Heart right ventricle (tissue), 16 donors: ENCODE data around the gene RBM28. TPM values are rescaled to one million over a fixed set of nuclear protein-coding genes. Genes with fewer than 3 reads are reported as not detected.

Experiments
- ATAC-seq, 8 donors: fragments of 200-7000 bp; cut with Tn5 transposase; one replicate each; pipeline ENCODE4 v1.9.1; 2020; ENCODE audit warnings: mild to moderate bottlenecking in 8 of 8, moderate library complexity in 8 of 8, moderate number of reproducible peaks in 1 of 8
- DNase-seq, 2 donors: peaks; one replicate each; pipeline ENCODE4 v3.0.0-alpha.2; 2020
- H3K27ac ChIP-seq, 10 donors: fragments of 200-600 bp; sonication (generic) in 2 of 10; one replicate each; pipeline versions ENCODE4 v1.5.0 to v1.8.0; 2020 to 2022; ENCODE audit warnings: mild to moderate bottlenecking in 3 of 10
- H3K27me3 ChIP-seq, 7 donors: fragments of 200-600 bp; one replicate each; pipeline ENCODE4 v1.8.0; 2021 to 2022; ENCODE audit warnings: mild to moderate bottlenecking in 2 of 7
- H3K36me3 ChIP-seq, 9 donors: fragments of 200-600 bp; sonication (generic) in 1 of 9; one replicate each; pipeline versions ENCODE4 v1.5.0 to v1.8.0; 2020 to 2022; ENCODE audit warnings: mild to moderate bottlenecking in 2 of 9
- H3K4me1 ChIP-seq, 9 donors: fragments of 200-600 bp; sonication (generic) in 1 of 9; one replicate each; pipeline versions ENCODE4 v1.5.0 to v1.8.0; 2020 to 2022; ENCODE audit warnings: mild to moderate bottlenecking in 4 of 9
- H3K4me3 ChIP-seq, 10 donors: fragments of 200-600 bp; sonication (generic) in 2 of 10; one replicate each; pipeline versions ENCODE4 v1.5.0 to v1.8.0; 2020 to 2022; ENCODE audit warnings: mild to moderate bottlenecking in 7 of 10, moderate library complexity in 2 of 10
- H3K9me3 ChIP-seq, 11 donors: fragments of 200-600 bp in 10 of 11; sonication (generic) in 2 of 11; one replicate each; pipeline versions ENCODE4 v1.5.0 to v1.8.0; 2013 to 2022; ENCODE audit warnings: mild to moderate bottlenecking in 2 of 11, control low read depth in 1 of 11, moderate library complexity in 1 of 11
- WGBS, 2 donors: extraction: QIAGEN DNeasy Blood & Tissue Kit; methylation state at CpG; one replicate each; pipeline ENCODE4 v1.1.7; 2013; ENCODE audit warnings: inconsistent platforms in 1 of 2; 5-methylcytosine and 5-hydroxymethylcytosine counted together
- intact Hi-C, 10 donors: fragments of 100-400 bp; cut with DNase I; formaldehyde crosslinking; loops; one replicate each; pipeline versions ENCODE4 v1.11.1 to v1.14.2; 2022
- polyA plus RNA-seq, 2 donors: library from polyadenylated mRNA; stranded (reverse); fragments of 200-250 nt; gene quantifications; one replicate each; pipeline ENCODE4 v1.2.3, GENCODE V29; 2013
- total RNA-seq, 10 donors: library from RNA; stranded (reverse); fragmentation: NEBNext Ultra II Directional in 3 of 10; extraction: Animal tissue kit (Norgen Biotek cat#: 25700) in 3 of 10; gene quantifications; one replicate each; pipeline versions ENCODE4 v1.2.1 to v1.2.4, GENCODE V29; 2021 to 2023
- TF ChIP-seq, protein P1 (sequence below), 9 donors: fragments of 200-600 bp; sonication (generic) in 2 of 9; IDR thresholded peaks; one replicate each; pipeline versions ENCODE4 v1.5.0 to v1.8.0; 2021 to 2022; ENCODE audit warnings: antibody characterized with exemption in 9 of 9, mild to moderate bottlenecking in 5 of 9, moderate library complexity in 1 of 9
- donor health status: Arrhythmogenic right ventricular cardiomyopathy.
- donor health status: ischemic (EF 13 %, LVEDD 7.1; RV severe dilation, severe dysfunction).
- donor health status: healthy with polysubstance abuse.
- donor health status: DM: no; HTN: yes; CAD: no.
- donor health status: DM: no; HTN: no; CAD: no.
- donor health status: ischemic (EF 25% LVEDD 6.9; RV normal size, moderate dysfunction).
- donor health status: ischemic (EF 25% LVEDD 5.7; RV mildly dilated, moderate dysfunction).
- donor health status: healthy.
- donor health status: DM: yes; HTN: yes; CAD: no.
- donor health status: Ischemic cardiomyopathy.
- donor health status: ischemic (EF 35%, LVEDD 5.7; RV mildly dilated, moderate dysfunction).
- donor health status: nonischemic (EF 11% LVEDD 7.7; RV severe dilation, severe dysfunction).
- donor health status: DM: yes; HTN: yes; CAD: no.
- donor health status: PGD.
- donor health status: ischemic (EF 29% LVEDD 5.4; RV normal size, mild dysfunction).
- donor health status: nonischemic (EF 23%, LVEDD 6.1; RV moderate dilation, normal function).

RBM28 gene
- total and polyA plus RNA-seq, 12 donors: 16.6 to 96.9 (median 28.3) TPM

DNA sequence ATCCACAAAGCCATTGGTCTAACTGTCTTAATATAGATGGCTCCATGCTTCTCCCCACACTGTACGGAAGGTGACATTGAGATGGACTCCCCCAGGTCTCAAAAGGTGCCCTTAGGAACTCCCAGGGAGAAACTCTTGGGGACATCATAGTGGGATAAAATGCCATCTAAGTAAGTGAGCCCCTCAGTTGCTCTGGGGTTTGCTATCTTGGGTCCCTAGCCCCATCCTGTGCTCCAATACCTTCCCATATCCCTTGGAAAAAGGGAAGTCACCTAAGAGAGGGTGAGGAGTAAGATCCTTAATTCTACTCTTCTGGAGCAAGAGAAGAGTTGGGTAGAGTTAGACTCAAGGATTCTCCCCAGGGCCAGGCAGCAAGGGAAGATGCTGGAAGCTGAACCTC lies 9.9 kb upstream of the RBM28 start:
- DNase-seq (no peak), ATAC-seq (no peak)
- TF ChIP-seq, protein P1, sequence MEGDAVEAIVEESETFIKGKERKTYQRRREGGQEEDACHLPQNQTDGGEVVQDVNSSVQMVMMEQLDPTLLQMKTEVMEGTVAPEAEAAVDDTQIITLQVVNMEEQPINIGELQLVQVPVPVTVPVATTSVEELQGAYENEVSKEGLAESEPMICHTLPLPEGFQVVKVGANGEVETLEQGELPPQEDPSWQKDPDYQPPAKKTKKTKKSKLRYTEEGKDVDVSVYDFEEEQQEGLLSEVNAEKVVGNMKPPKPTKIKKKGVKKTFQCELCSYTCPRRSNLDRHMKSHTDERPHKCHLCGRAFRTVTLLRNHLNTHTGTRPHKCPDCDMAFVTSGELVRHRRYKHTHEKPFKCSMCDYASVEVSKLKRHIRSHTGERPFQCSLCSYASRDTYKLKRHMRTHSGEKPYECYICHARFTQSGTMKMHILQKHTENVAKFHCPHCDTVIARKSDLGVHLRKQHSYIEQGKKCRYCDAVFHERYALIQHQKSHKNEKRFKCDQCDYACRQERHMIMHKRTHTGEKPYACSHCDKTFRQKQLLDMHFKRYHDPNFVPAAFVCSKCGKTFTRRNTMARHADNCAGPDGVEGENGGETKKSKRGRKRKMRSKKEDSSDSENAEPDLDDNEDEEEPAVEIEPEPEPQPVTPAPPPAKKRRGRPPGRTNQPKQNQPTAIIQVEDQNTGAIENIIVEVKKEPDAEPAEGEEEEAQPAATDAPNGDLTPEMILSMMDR (IDR thresholded peaks at IDR 0.05): no peak
- H3K36me3 ChIP-seq: no peaks in the 10 kb centered on the region
- no peaks in the 10 kb centered on the region for H3K9me3 ChIP-seq
- intact Hi-C loops: no loop called here
- H3K4me1 ChIP-seq: peaks cover 0 to 21% (median 16%) of the 10 kb centered on the region in 9 donors
- H3K4me3 ChIP-seq: no peak overlapping the region
- WGBS, 2 donors: 96% methylated on average over 1 of the region's 1 CpG
- peaks cover 0 to 47% (median 31%) of the 10 kb centered on the region in 7 donors for H3K27me3 ChIP-seq
- H3K27ac ChIP-seq: no peak overlapping the region

DNA sequence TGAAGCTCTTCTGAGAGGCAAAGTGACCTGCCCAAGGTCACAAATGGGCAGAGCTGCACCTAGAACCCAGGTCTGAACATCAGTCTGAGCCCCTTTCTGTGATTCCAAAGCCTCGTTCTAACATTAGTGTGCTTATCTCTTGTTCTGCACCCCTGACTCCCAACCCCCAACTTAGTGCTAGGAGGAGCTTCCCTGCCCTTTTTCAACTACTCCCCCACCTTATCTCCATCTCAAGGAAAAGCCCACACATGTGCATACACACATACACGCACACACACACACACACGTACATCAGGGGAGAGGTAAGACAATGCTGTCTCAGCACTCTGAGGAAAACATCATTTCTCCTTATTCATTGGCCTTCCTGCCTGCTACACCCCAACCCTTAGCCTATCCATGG lies 9.5 kb upstream of the RBM28 start:
- no peaks in the 10 kb centered on the region for H3K36me3 ChIP-seq
- H3K4me3 ChIP-seq: no peak overlapping the region
- TF ChIP-seq, protein P1 (IDR thresholded peaks at IDR 0.05): no peak
- DNase-seq: no peak
- ATAC-seq: no peak
- 86 to 87% methylated on average over 3 of the region's 3 CpGs for WGBS, 2 donors
- intact Hi-C loops: no loop called here
- peaks cover 0 to 21% (median 14%) of the 10 kb centered on the region in 9 donors for H3K4me1 ChIP-seq
- no peaks in the 10 kb centered on the region for H3K9me3 ChIP-seq
- H3K27ac ChIP-seq: no peak overlapping the region
- H3K27me3 ChIP-seq: peaks cover 0 to 47% (median 31%) of the 10 kb centered on the region in 7 donors

DNA sequence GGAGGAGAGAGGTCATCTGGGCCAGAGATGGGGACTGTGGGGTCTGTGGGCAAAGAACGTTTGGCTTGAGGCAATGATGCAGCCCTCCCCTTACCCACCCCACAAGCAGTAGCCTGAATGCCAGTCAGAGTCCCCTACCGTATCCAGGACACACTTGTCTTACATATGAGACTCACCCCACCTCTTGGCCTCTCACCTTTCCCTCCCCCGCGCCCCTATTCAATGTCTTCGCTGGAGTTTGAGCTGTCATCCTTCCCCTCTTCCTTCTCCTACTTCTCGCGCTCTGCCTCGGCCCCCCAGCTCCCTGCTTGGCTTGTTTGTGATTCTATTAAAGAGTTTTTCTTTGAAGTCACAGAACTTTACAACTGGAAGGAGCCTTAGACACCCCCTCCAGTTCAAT lies 8.9 kb upstream of the RBM28 start:
- peaks cover 0 to 47% (median 31%) of the 10 kb centered on the region in 7 donors for H3K27me3 ChIP-seq
- peaks cover 0 to 21% (median 12%) of the 10 kb centered on the region in 9 donors for H3K4me1 ChIP-seq
- H3K27ac ChIP-seq: no peak overlapping the region
- no peaks in the 10 kb centered on the region for H3K9me3 ChIP-seq
- no peaks in the 10 kb centered on the region for H3K36me3 ChIP-seq
- ATAC-seq (no peak), DNase-seq (no peak)
- WGBS, 2 donors: 73 to 74% methylated on average over 8 of the region's 8 CpGs
- H3K4me3 ChIP-seq: no peak overlapping the region
- TF ChIP-seq, protein P1 (IDR thresholded peaks at IDR 0.05): no peak
- intact Hi-C loops: loop anchor here in 2 of 10 donors (1.0 kb wide), 1 partner anchor 35 kb away; no protein-coding TSS in a partner anchor

DNA sequence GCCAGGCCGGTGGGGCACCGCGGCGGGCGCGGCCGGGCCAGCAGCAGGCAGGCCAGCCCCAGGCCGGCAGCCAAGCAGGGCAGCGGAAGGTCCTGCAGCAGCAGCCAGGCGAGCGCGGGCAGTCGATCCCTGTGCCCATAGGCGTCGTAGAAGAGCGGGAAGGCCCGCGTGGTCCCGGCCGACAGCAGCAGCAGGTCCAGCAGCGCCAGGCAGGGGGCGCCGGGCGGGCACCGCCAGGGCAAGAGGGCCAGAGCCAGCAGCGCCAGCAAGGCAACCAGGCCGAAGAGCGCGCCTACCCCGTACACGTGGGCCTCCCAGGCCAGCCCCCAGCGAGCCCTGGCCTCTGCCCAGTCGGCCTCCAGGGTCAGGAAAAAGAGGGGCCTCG lies 8.4 kb upstream of the RBM28 start:
- Histone ChIP-seq H3K27ac (no peak overlapping the region), H3K4me3 (peak overlapping the region in 6 of 10 donors; percentile 5 to 38 (median 26)), H3K36me3 (no peaks in the 10 kb centered on the region), H3K9me3 (no peaks in the 10 kb centered on the region), H3K27me3 (peaks cover 0 to 47% (median 31%) of the 10 kb centered on the region in 7 donors), H3K4me1 (peaks cover 0 to 21% (median 12%) of the 10 kb centered on the region in 9 donors)
- ATAC-seq (peak; percentile 13 to 65 (median 40)), DNase-seq (peak; percentile 30 to 55)
- 4 to 11% methylated on average over 27 to 34 of the region's 34 CpGs for WGBS, 2 donors
- TF ChIP-seq, protein P1 (IDR thresholded peaks at IDR 0.05): peak; percentile 31 to 66 (median 56)
- intact Hi-C loops: loop anchor here in 2 of 10 donors (1.0 kb wide), 1 partner anchor 35 kb away; no protein-coding TSS in a partner anchor
